Tibial nerve (tissue), 4 donors: ENCODE data around the gene KRTAP5-4. TPM values are rescaled to one million over a fixed set of nuclear protein-coding genes. Genes with fewer than 3 reads are reported as not detected.
A peak's percentile ranks its signal among the peaks of the same experiment; 100 is the strongest.
"Not testable (repeated sequence)": the region's sequence is repeated elsewhere in the genome, so short reads cannot be mapped to it uniquely, and the experiment has no call there.

Experiments
- DNase-seq, 2 donors: peaks; one replicate each; pipeline ENCODE4 v3.0.0-alpha.2; 2019; ENCODE audit warnings: low spot score in 2 of 2
- H3K27ac ChIP-seq, 4 donors: fragments of 200-600 bp; sonication (generic) in 3 of 4; one replicate each; pipeline ENCODE4 v1.5.1; 2017 to 2019; ENCODE audit warnings: mild to moderate bottlenecking in 1 of 4
- H3K27me3 ChIP-seq, 2 donors: fragments of 200-600 bp; sonication (generic) in 1 of 2; one replicate each; pipeline versions ENCODE4 v1.5.1 to v1.6.0; 2017 to 2019
- H3K36me3 ChIP-seq, 3 donors: fragments of 200-600 bp; sonication (generic); one replicate each; pipeline ENCODE4 v1.5.1; 2018 to 2019
- H3K4me1 ChIP-seq, 4 donors: fragments of 200-600 bp; sonication (generic) in 3 of 4; one replicate each; pipeline ENCODE4 v1.5.1; 2017 to 2019
- H3K4me3 ChIP-seq, 4 donors: fragments of 200-600 bp; sonication (generic) in 3 of 4; one replicate each; pipeline ENCODE4 v1.5.1; 2017 to 2019; ENCODE audit warnings: mild to moderate bottlenecking in 1 of 4, moderate library complexity in 1 of 4
- H3K9me3 ChIP-seq, 4 donors: fragments of 200-600 bp; sonication (generic) in 3 of 4; one replicate each; pipeline ENCODE4 v1.5.1; 2017 to 2019
- CTCF ChIP-seq, 5 experiments: fragments of 200-600 bp in 3 of 5; fragments of 450-650 bp in 2 of 5; sonication (generic) in 3 of 5; IDR thresholded peaks; one replicate each; pipeline ENCODE4 v1.5.1; 2016 to 2019; ENCODE audit warnings: antibody characterized with exemption in 5 of 5, mild to moderate bottlenecking in 3 of 5, moderate library complexity in 2 of 5
- EP300 ChIP-seq, 2 donors: sonication (generic); formaldehyde crosslinking; IDR thresholded peaks; one replicate each; pipeline ENCODE4 v1.6.1; 2017; ENCODE audit warnings: antibody characterized with exemption in 2 of 2, mild to moderate bottlenecking in 1 of 2
- POLR2A ChIP-seq, 2 donors: fragments of 450-650 bp; IDR thresholded peaks; one replicate each; pipeline ENCODE4 v1.6.1; 2017; ENCODE audit warnings: antibody characterized with exemption in 2 of 2, mild to moderate bottlenecking in 2 of 2, moderate library complexity in 2 of 2
- WGBS, 2 donors: methylation state at CpG; one replicate each; pipeline ENCODE4 v1.1.5; 2018; 5-methylcytosine and 5-hydroxymethylcytosine counted together
- total RNA-seq, 4 donors: library from RNA; depleted of rRNA; stranded (reverse); fragments of >200 nt; gene quantifications; one replicate each; pipeline ENCODE4 v1.1.0, GENCODE V29; 2016

KRTAP5-4 gene
- total RNA-seq, 4 donors from 2014 or later, result not detected

GRCh38 chr11:1592628-1593027 is 29.3 kb downstream of the KRTAP5-4 start:
- no peaks in the 10 kb centered on the region for H3K36me3 ChIP-seq
- no peak overlapping the region for H3K27ac ChIP-seq
- TF ChIP-seq CTCF (IDR thresholded peaks at IDR 0.05) (no peak), POLR2A (IDR thresholded peaks at IDR 0.05) (no peak), EP300 (IDR thresholded peaks at IDR 0.05) (no peak)
- H3K27me3 ChIP-seq, result peaks cover 0 to 22% of the 10 kb centered on the region in 2 donors
- no peak for DNase-seq
- no peaks in the 10 kb centered on the region for H3K4me1 ChIP-seq
- no peak overlapping the region for H3K4me3 ChIP-seq
- no peaks in the 10 kb centered on the region for H3K9me3 ChIP-seq
- WGBS, 2 donors, result 81 to 83% methylated on average over 9 of the region's 9 CpGs

GRCh38 chr11:1589996-1590395 is 31.9 kb downstream of the KRTAP5-4 start:
- Histone ChIP-seq H3K4me3 (no peak overlapping the region), H3K9me3 (no peaks in the 10 kb centered on the region), H3K4me1 (no peaks in the 10 kb centered on the region), H3K27me3 (peaks cover 0 to 12% of the 10 kb centered on the region in 2 donors), H3K27ac (no peak overlapping the region), H3K36me3 (no peaks in the 10 kb centered on the region)
- 86 to 93% methylated on average over 6 of the region's 6 CpGs for WGBS, 2 donors
- TF ChIP-seq CTCF (IDR thresholded peaks at IDR 0.05) (no peak), POLR2A (IDR thresholded peaks at IDR 0.05) (no peak), EP300 (IDR thresholded peaks at IDR 0.05) (no peak)
- DNase-seq, result no peak

- not testable (repeated sequence) for H3K4me1 ChIP-seq, H3K36me3 ChIP-seq, H3K27ac ChIP-seq, H3K9me3 ChIP-seq, H3K4me3 ChIP-seq, DNase-seq
- 34 to 38% methylated on average over 8 of the region's 10 CpGs for WGBS, 2 donors
- peaks cover 0 to 12% of the 10 kb centered on the region in 2 donors for H3K27me3 ChIP-seq
- TF ChIP-seq EP300 (IDR thresholded peaks at IDR 0.05), result peak in 1 of 2 donors; percentile 64
These were observed 32.6 kb downstream of the KRTAP5-4 start for GRCh38 chr11:1589191-1589963.

- H3K9me3 ChIP-seq, result no peaks in the 10 kb centered on the region
- no peaks in the 10 kb centered on the region for H3K4me1 ChIP-seq
- H3K4me3 ChIP-seq, result no peak overlapping the region
- no peaks in the 10 kb centered on the region for H3K36me3 ChIP-seq
- H3K27me3 ChIP-seq, result peaks cover 0 to 11% of the 10 kb centered on the region in 2 donors
- WGBS, 2 donors, result 65 to 80% methylated on average over 2 of the region's 2 CpGs
- no peak for TF ChIP-seq POLR2A (IDR thresholded peaks at IDR 0.05)
- no peak for TF ChIP-seq CTCF (IDR thresholded peaks at IDR 0.05)
- no peak for TF ChIP-seq EP300 (IDR thresholded peaks at IDR 0.05)
- DNase-seq, result no peak
- no peak overlapping the region for H3K27ac ChIP-seq
These were observed 35.2 kb downstream of the KRTAP5-4 start for GRCh38 chr11:1586699-1587098.

GRCh38 chr11:1584661-1585370 is 37.1 kb downstream of the KRTAP5-4 start, which contains the start of gene KRTAP5-1:
TSS of gene KRTAP5-1 (minus strand) at chr11:1585283. CDS start at chr11:1585249, 34 bp downstream.
- not testable (repeated sequence) for H3K4me1 ChIP-seq, H3K27ac ChIP-seq, H3K4me3 ChIP-seq, H3K9me3 ChIP-seq, H3K36me3 ChIP-seq, DNase-seq
- H3K27me3 ChIP-seq, result peaks cover 0 to 11% of the 10 kb centered on the region in 2 donors
- 52 to 73% methylated on average over 5 to 7 of the region's 9 CpGs for WGBS, 2 donors

GRCh38 chr11:1582909-1583308 is 39.0 kb downstream of the KRTAP5-4 start:
- H3K36me3 ChIP-seq, DNase-seq, H3K4me3 ChIP-seq, H3K4me1 ChIP-seq, H3K27ac ChIP-seq: not testable (repeated sequence)
- H3K27me3 ChIP-seq, result peaks cover 0 to 11% of the 10 kb centered on the region in 2 donors
- H3K9me3 ChIP-seq, result peaks cover 0 to 10% (median 0%) of the 10 kb centered on the region in 4 donors
- 65 to 69% methylated on average over 2 of the region's 2 CpGs for WGBS, 2 donors
